ENCODE data around the gene MOSPD2. TPM values are rescaled to one million over a fixed set of nuclear protein-coding genes. Genes with fewer than 3 reads are reported as not detected.

The MOSPD2 gene
- total RNA-seq, 4 donors from 2014 or later, result 10.8 to 21.4 (median 17.4) TPM

- Histone ChIP-seq H3K4me3 (no peak overlapping the region), H3K27me3 (no peaks in the 10 kb centered on the region), H3K27ac (no peak overlapping the region), H3K9me3 (no peaks in the 10 kb centered on the region), H3K36me3 (no peaks in the 10 kb centered on the region), H3K4me1 (no peaks in the 10 kb centered on the region)
- 58% methylated on average over 2 of the region's 2 CpGs; no CpG with 5 or more reads in 1 of the 2 donors for WGBS, 2 donors (ENCODE audit: low coverage in 1 of 2)
- TF ChIP-seq EP300 (IDR thresholded peaks at IDR 0.05; ENCODE audit: low read depth) (no peak), CTCF (IDR thresholded peaks at IDR 0.05) (no peak), POLR2AphosphoS5 (IDR thresholded peaks at IDR 0.05) (no peak), POLR2A (IDR thresholded peaks at IDR 0.05) (no peak)
- intact Hi-C loops (cut with DNase I; ENCODE audit: low total_unique reads), result no loop called here
- DNase-seq, result no peak
- in situ Hi-C loops (cut with MboI; ENCODE audit: low pct_ligation_motif_present in 1 of 4, low pct_unique_long_range_greater_than_20kb in 1 of 4, low sequenced_read_pairs in 3 of 4), result no loop called here
Measured at GRCh38 chrX:14832151-14832550, 41.1 kb upstream of the MOSPD2 start.

- no peak for DNase-seq
- H3K4me1 ChIP-seq, result no peaks in the 10 kb centered on the region
- no peaks in the 10 kb centered on the region for H3K27me3 ChIP-seq
- H3K36me3 ChIP-seq, result no peaks in the 10 kb centered on the region
- TF ChIP-seq POLR2AphosphoS5 (IDR thresholded peaks at IDR 0.05) (no peak), CTCF (IDR thresholded peaks at IDR 0.05) (no peak), EP300 (IDR thresholded peaks at IDR 0.05; ENCODE audit: low read depth) (no peak), POLR2A (IDR thresholded peaks at IDR 0.05) (no peak)
- no peaks in the 10 kb centered on the region for H3K9me3 ChIP-seq
- intact Hi-C loops (cut with DNase I; ENCODE audit: low total_unique reads), result no loop called here
- in situ Hi-C loops (cut with MboI; ENCODE audit: low pct_ligation_motif_present in 1 of 4, low pct_unique_long_range_greater_than_20kb in 1 of 4, low sequenced_read_pairs in 3 of 4), result no loop called here
- H3K27ac ChIP-seq, result no peak overlapping the region
- no peak overlapping the region for H3K4me3 ChIP-seq
Measured at GRCh38 chrX:14832586-14832985, 40.6 kb upstream of the MOSPD2 start.

GRCh38 chrX:14837155-14837554 is 36.1 kb upstream of the MOSPD2 start:
- no peaks in the 10 kb centered on the region for H3K36me3 ChIP-seq
- in situ Hi-C loops (cut with MboI; ENCODE audit: low pct_ligation_motif_present in 1 of 4, low pct_unique_long_range_greater_than_20kb in 1 of 4, low sequenced_read_pairs in 3 of 4), result no loop called here
- H3K4me3 ChIP-seq, result no peak overlapping the region
- DNase-seq, result no peak
- H3K27ac ChIP-seq, result no peak overlapping the region
- no peaks in the 10 kb centered on the region for H3K27me3 ChIP-seq
- WGBS, 2 donors (ENCODE audit: low coverage in 1 of 2), result 85% methylated on average over 2 of the region's 2 CpGs; no CpG with 5 or more reads in 1 of the 2 donors
- TF ChIP-seq EP300 (IDR thresholded peaks at IDR 0.05; ENCODE audit: low read depth) (no peak), POLR2A (IDR thresholded peaks at IDR 0.05) (no peak), POLR2AphosphoS5 (IDR thresholded peaks at IDR 0.05) (no peak), CTCF (IDR thresholded peaks at IDR 0.05) (no peak)
- no peaks in the 10 kb centered on the region for H3K4me1 ChIP-seq
- H3K9me3 ChIP-seq, result no peaks in the 10 kb centered on the region
- intact Hi-C loops (cut with DNase I; ENCODE audit: low total_unique reads), result no loop called here

GRCh38 chrX:14843666-14844065 is 29.6 kb upstream of the MOSPD2 start:
- H3K27me3 ChIP-seq, result no peaks in the 10 kb centered on the region
- H3K36me3 ChIP-seq, result no peaks in the 10 kb centered on the region
- TF ChIP-seq POLR2A (IDR thresholded peaks at IDR 0.05) (no peak), POLR2AphosphoS5 (IDR thresholded peaks at IDR 0.05) (no peak), EP300 (IDR thresholded peaks at IDR 0.05; ENCODE audit: low read depth) (no peak), CTCF (IDR thresholded peaks at IDR 0.05) (no peak)
- no peak overlapping the region for H3K27ac ChIP-seq
- no peaks in the 10 kb centered on the region for H3K4me1 ChIP-seq
- intact Hi-C loops (cut with DNase I; ENCODE audit: low total_unique reads) (no loop called here), in situ Hi-C loops (cut with MboI; ENCODE audit: low pct_ligation_motif_present in 1 of 4, low pct_unique_long_range_greater_than_20kb in 1 of 4, low sequenced_read_pairs in 3 of 4) (no loop called here)
- 68 to 100% methylated on average over 1 to 4 of the region's 4 CpGs for WGBS, 2 donors (ENCODE audit: low coverage in 1 of 2)
- no peaks in the 10 kb centered on the region for H3K9me3 ChIP-seq
- no peak overlapping the region for H3K4me3 ChIP-seq
- DNase-seq, result no peak

Data from transverse colon (tissue), 4 donors.